ENCODE measurements around the gene NPSR1.

NPSR1 gene

DNA sequence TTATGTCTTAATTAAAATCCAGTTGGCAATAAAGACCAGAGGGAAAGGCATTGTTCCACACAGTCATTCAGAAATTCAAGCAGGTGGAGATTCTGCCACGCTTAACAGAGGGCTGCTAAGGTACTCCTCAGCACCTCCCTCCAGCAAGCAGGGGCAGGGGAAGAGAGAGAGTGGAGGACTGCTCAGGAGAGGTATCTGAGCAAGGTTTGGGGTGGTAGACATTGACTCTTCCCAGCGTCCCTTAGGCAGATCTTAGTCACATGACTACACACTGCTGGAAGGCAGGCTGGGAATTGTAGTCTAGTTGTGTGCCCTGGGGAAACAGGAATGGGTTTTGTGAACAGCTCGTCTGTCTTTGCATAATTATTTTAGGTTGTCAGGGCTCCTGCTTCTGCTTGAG lies 181.6 kb downstream of the NPSR1 start (continued):
- TF ChIP-seq ZFP3 (tag by site-specific recombination; IDR thresholded peaks at IDR 0.05; ENCODE audit: low read depth): no peak
- no peak for TF ChIP-seq ZNF561 (tag by site-specific recombination; IDR thresholded peaks at IDR 0.05; ENCODE audit: borderline replicate concordance)
- no peak for TF ChIP-seq ZNF701 (tag by site-specific recombination; IDR thresholded peaks at IDR 0.05)
- no peak for TF ChIP-seq ZNF585B (tag by site-specific recombination; IDR thresholded peaks at IDR 0.05)
- TF ChIP-seq, protein P1, sequence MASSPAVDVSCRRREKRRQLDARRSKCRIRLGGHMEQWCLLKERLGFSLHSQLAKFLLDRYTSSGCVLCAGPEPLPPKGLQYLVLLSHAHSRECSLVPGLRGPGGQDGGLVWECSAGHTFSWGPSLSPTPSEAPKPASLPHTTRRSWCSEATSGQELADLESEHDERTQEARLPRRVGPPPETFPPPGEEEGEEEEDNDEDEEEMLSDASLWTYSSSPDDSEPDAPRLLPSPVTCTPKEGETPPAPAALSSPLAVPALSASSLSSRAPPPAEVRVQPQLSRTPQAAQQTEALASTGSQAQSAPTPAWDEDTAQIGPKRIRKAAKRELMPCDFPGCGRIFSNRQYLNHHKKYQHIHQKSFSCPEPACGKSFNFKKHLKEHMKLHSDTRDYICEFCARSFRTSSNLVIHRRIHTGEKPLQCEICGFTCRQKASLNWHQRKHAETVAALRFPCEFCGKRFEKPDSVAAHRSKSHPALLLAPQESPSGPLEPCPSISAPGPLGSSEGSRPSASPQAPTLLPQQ (tag by site-specific recombination; IDR thresholded peaks at IDR 0.05): no peak

DNA sequence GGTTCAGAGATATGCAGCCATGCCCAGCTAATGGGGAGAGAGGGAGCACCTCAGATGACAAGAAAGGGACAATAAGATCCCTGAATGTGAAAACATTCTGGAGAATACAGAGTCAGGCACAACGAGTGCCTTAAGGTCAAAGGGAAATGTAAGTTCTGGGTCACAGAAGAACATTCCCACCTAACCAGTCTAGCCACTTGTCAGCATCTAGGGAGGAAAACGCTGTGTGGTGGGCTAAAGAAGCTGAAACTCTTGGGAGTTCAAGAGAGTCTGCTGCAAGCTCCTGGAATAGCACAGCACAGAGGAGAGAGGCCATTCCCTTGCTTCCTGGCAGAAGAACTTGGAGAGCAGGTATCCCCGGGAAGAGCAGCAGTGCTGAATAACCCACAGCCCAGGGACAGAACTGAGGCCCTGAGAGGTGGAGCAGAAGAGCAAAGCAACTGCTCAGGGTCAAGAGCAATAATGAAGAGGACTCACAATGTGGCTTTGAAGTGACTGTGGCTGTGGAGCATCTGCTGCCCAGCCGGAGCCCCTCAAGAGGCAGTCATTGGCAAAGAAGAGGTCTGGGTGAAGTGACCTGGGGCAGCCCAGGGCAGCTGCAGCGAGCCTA lies 182.3 kb downstream of the NPSR1 start:
- no peak overlapping the region for H3K4me3 ChIP-seq (ENCODE audit: low read depth, low read length)
- ChIA-PET CTCF (interaction anchor here (0.9 kb wide), 1 partner anchor 16 kb away, joined by 3 read pairs; no protein-coding TSS in a partner anchor), POLR2A (no interaction called here)
- H3K9me3 ChIP-seq (ENCODE audit: control insufficient read depth, insufficient read depth, low read depth, low read length): no peaks in the 10 kb centered on the region
- TF ChIP-seq, protein P2, sequence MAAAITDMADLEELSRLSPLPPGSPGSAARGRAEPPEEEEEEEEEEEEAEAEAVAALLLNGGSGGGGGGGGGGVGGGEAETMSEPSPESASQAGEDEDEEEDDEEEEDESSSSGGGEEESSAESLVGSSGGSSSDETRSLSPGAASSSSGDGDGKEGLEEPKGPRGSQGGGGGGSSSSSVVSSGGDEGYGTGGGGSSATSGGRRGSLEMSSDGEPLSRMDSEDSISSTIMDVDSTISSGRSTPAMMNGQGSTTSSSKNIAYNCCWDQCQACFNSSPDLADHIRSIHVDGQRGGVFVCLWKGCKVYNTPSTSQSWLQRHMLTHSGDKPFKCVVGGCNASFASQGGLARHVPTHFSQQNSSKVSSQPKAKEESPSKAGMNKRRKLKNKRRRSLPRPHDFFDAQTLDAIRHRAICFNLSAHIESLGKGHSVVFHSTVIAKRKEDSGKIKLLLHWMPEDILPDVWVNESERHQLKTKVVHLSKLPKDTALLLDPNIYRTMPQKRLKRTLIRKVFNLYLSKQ (tag by site-specific recombination; IDR thresholded peaks at IDR 0.05; ENCODE audit: borderline replicate concordance): no peak
- TF ChIP-seq OVOL3 (tag by site-specific recombination; IDR thresholded peaks at IDR 0.05) (no peak), ZNF701 (tag by site-specific recombination; IDR thresholded peaks at IDR 0.05) (no peak), ZNF155 (tag by site-specific recombination; IDR thresholded peaks at IDR 0.05) (no peak), ZNF596 (tag by site-specific recombination; IDR thresholded peaks at IDR 0.05) (no peak), IKZF3 (tag by site-specific recombination; IDR thresholded peaks at IDR 0.05) (no peak), ZBTB20 (tag by site-specific recombination; IDR thresholded peaks at IDR 0.05) (no peak)
- no peaks in the 10 kb centered on the region for H3K4me1 ChIP-seq (ENCODE audit: control insufficient read depth, insufficient read depth, low read length)
- H3K27ac ChIP-seq (ENCODE audit: extremely low read depth, low read depth, low read length): no peak overlapping the region
- no peaks in the 10 kb centered on the region for H3K36me3 ChIP-seq (ENCODE audit: control insufficient read depth in 2 of 2, insufficient read depth in 1 of 2, low read length in 2 of 2)

DNA sequence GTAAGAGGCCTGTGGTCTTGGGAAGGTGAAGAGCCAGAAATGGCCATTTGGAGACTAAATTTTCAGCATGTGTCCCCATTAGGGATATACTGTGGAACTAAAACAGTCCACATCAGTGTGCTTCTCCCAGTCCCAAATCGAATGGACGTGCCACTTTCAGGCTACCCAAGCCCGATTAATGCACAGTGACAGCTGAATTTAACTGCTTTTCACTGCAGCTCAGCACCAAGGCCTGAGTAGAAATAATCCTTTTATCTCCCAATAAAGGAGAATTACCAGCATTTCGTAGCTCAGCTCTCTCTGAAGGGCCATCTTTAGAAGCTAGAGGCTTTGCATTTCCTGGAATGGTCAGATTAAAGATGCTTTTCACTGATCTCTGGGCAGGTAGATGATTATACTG lies 183.3 kb downstream of the NPSR1 start:
- TF ChIP-seq SETDB1 (IDR thresholded peaks at IDR 0.05; ENCODE audit: insufficient read length, low read length) (no peak), KLF1 (tag by site-specific recombination; IDR thresholded peaks at IDR 0.05) (no peak), ZNF549 (tag by site-specific recombination; IDR thresholded peaks at IDR 0.05) (no peak), BCL11B (tag by site-specific recombination; IDR thresholded peaks at IDR 0.05; ENCODE audit: low read depth) (no peak), ZNF510 (tag by site-specific recombination; IDR thresholded peaks at IDR 0.05; ENCODE audit: insufficient replicate concordance) (no peak), ZIC2 (tag by site-specific recombination; IDR thresholded peaks at IDR 0.05) (no peak)
- H3K4me1 ChIP-seq (ENCODE audit: control insufficient read depth, insufficient read depth, low read length): no peaks in the 10 kb centered on the region
- no peaks in the 10 kb centered on the region for H3K36me3 ChIP-seq (ENCODE audit: control insufficient read depth in 2 of 2, insufficient read depth in 1 of 2, low read length in 2 of 2)
- POLR2A ChIA-PET: no interaction called here
- no peak overlapping the region for H3K27ac ChIP-seq (ENCODE audit: extremely low read depth, low read depth, low read length)
- H3K9me3 ChIP-seq (ENCODE audit: control insufficient read depth, insufficient read depth, low read depth, low read length): no peaks in the 10 kb centered on the region
- CTCF ChIA-PET: interaction anchor here (0.6 to 1.3 kb wide), 2 partner anchors 17 to 36 kb away, joined by 3 read pairs; no protein-coding TSS in a partner anchor
- H3K4me3 ChIP-seq (ENCODE audit: low read depth, low read length): no peak overlapping the region

DNA sequence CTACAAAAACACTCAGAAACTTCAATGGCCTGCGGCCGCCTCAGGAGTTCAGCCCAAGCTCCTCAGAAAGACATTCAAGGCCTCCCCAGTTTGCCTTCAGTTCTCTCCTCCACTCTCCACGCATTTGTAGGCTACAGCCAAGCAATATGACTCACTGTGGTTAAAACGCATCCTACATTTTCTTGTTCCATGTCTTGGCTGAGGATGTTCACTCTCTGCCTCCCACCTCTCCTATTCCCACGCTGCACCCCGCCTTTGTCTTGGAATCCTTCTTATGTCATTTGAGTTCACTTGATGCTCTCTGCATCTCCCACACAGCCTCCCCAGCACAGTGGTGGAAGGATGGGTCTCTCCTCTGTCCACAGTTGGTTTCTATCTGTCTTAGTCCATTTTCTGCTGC lies 184.8 kb downstream of the NPSR1 start:
- ChIA-PET CTCF (no interaction called here), POLR2A (no interaction called here)
- H3K36me3 ChIP-seq (ENCODE audit: control insufficient read depth in 2 of 2, insufficient read depth in 1 of 2, low read length in 2 of 2): no peaks in the 10 kb centered on the region
- H3K9me3 ChIP-seq (ENCODE audit: control insufficient read depth, insufficient read depth, low read depth, low read length): no peaks in the 10 kb centered on the region
- H3K4me1 ChIP-seq (ENCODE audit: control insufficient read depth, insufficient read depth, low read length): no peaks in the 10 kb centered on the region
- TF ChIP-seq ZNF19 (tag by site-specific recombination; IDR thresholded peaks at IDR 0.05; ENCODE audit: low read depth) (no peak), EGR2 (tag by site-specific recombination; IDR thresholded peaks at IDR 0.05; ENCODE audit: low read depth) (peak; percentile 57), ZFHX2 (tag by site-specific recombination; conservative IDR thresholded peaks at IDR 0.05) (peak; percentile 32; the same call in 1 of the 2 replicates)
- H3K4me3 ChIP-seq (ENCODE audit: low read depth, low read length): no peak overlapping the region
- H3K27ac ChIP-seq (ENCODE audit: extremely low read depth, low read depth, low read length): no peak overlapping the region

Measured in HEK293 (cell line).